Pulmonary artery endothelial cell (primary cell): ENCODE measurements around the gene HRK. TPM values are rescaled to one million over a fixed set of nuclear protein-coding genes. Genes with fewer than 3 reads are reported as not detected.

ENCODE experiments used
- DNase-seq: peaks from one replicate; pipeline ENCODE4 v3.0.0-alpha.2; 2011; ENCODE audit warnings: low read depth, low spot score
- total RNA-seq: library from RNA; depleted of rRNA; stranded (reverse); fragments of >200 nt; gene quantifications from 2 replicates; pipeline ENCODE4 v1.2.3, GENCODE V29; 2014

Gene HRK
- total RNA-seq: not detected in 2 replicates

DNA sequence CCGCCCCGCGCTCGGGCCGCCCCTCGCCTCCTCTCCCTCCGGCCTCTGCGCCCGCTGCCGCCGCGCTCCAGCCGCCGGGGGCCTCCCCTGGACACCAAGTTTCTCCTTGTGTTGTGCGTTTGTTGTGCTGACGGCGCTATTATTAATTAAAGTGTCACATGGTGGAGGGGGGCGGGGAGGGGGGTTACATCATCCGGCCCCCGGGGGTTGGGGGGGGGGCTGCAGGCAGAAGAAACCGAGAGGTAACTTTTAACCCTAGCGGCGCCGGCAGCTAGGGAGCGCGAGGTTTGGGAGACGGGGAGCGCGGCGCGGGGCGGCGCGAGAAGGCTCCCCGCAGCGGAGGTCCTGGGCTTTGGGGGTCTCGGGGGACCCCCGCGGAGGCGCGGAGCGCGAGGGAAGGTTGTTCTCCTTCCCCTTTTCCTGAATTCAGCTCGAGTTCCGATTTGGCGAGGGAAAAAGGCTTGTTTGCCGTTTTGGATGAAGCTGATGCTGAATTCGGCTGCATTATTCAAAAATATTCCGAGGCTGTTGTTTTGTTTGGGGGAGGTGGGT is at the start of gene HRK:
HRK (minus strand) TSS at position 117 of the 552 bp plus-strand sequence. CDS start 134 bp downstream, outside the sequence.
- no peak for DNase-seq

DNA sequence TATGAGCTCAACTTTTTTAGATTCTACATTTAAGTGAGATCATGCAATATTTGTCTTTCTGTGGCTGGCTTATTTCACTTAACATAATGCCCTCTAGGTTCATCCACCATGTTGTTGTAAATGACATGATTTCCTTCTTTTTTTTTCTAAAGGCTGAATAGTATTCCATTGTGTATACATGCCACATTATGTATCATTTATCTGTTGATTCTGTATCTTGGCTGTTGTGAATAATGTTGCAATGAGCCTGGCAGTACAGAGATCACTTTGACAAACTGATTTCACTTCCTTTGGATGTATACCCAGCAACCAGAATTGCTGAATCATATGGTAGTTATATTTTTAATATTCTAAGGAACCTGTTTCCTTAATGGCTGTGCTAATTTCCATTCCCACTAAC is 48.6 kb upstream of the HRK start:
- DNase-seq: no peak

DNA sequence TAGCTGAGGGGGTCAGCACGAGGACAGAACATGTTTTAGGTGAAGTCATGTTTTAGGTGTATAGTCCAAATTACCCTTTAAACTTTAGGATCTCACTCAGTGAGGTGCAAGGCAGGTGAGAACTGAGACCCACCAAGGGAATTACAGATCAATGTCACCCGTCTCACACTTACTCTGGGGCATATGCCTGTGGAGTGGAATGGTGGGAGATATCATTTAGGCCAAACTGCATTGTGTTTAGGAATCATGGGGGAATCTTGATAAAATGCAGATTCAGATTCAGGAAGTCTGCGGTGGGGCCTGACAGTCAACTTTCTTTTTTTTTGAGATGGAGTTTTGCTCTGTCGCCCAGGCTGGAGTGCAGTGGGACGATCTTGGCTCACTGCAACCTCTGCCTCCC is 47.3 kb upstream of the HRK start:
- DNase-seq: no peak

DNA sequence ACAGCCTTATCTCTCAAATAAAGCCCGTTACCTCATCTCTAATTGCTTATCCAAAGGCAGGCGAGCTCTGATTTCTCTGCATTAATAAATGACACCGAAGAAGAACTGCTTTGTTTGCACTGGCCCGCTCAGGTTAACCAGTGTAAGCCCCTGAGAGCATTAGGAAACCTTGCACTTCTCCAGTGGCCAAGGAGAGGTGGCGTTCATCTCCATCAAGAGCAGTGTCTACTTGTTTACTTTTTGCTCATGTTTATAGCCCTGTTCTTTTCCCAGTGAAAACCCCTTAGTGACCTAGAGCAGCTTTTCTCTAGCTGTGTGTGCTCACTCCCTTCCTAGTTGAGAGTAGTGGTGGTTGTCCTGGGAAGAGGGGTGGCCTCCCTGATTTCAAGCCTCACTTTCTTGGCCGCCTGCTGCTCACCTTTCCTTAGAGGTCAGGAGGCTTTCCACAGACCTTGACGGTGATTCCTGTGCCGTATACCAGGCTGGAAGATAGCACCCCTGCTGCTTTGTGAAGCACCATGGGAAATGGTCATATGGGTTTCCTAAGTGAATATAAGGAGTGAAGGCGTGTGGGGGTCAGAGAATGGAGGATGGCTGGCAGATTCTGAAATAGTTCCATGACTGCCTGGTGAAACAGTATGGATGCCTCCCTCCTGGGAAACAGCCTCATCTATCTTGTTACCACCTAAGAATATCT is 46.2 kb upstream of the HRK start:
- no peak for DNase-seq

DNA sequence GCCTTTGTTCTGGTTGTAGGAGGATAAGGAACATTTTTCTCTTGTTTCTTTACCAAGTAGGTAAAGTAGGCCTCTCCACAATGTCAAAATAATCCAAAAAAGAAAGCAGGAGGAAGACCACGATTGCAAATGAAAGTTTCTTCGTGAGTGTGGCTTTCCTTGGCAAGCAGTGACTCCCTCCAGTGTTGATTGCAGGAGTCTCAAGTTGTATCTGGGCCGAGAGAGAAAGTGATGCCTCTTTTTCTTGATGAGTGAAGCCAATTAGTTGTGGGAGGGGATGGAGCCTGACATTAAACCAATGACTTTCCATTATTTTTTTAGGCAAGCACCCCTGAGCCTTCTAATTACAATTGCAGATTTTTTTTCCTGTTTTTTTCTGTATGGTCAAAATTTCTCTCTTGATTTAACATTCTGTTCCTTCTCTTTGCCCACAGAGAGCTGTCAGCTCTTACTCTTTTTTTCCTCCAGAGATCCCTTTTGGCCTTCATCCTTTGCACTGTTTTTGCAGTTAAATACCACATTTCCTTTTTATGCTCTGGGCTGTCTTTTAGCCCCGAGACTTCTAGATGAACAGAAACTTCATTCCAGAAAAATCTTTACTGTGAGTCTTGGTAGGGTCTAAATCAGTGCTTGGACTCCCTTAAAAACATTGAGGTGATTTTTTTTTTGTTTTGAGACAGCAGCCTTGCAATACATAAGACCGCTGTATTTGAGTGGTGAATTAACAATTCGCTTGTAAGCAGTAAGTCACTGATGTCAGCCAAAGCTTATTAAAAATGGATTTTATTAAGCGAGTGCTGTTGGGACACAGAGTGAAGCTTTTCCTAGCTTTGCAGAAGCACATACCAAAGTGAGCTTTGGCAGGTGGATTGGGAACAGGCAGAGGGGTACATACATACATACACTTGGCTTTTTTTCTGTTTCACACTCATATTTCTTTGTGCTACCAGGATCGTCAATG is 45.3 kb upstream of the HRK start:
- no peak for DNase-seq

DNA sequence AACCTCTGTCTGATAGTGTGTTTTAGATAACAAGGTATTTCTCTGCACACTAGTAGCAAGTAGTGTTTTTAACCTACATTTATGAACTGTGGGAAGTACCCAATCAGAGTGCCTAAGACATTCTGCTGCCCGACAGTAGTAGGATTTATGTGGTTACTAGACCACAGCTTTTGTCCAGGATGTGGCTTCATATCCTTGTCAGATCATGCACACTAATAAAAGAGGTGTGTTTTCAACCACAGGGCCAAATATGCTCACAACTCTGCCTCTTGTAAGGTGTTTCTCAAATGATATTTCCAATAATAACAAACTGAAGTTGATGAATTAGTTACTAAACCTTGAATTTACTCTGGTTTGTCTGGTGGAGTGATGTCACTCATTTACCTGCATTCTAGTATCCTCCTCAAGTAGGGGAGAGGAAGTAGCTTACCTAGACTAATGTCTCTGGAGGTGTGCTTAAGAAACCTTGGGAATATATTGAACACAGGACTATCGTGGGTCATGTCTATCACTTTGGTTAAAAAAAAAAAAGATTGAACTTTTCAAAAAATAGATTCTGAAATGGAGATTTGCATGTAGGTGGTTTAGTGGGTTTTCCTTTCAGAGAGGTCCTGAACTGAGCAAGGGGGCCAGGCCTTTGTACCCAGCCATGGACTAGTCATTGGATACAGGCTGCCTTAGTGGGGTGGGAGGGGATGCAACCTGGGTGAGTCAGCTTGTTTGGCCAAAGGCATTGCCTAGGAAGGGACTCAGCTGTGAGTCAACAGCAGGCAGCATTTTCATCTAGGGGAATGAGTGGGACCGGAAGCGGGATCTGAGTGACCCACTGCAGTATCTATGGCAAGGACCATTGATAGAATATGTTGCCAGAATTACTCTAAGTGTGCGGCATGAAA is 43.6 kb upstream of the HRK start:
- DNase-seq: peak; percentile 29

DNA sequence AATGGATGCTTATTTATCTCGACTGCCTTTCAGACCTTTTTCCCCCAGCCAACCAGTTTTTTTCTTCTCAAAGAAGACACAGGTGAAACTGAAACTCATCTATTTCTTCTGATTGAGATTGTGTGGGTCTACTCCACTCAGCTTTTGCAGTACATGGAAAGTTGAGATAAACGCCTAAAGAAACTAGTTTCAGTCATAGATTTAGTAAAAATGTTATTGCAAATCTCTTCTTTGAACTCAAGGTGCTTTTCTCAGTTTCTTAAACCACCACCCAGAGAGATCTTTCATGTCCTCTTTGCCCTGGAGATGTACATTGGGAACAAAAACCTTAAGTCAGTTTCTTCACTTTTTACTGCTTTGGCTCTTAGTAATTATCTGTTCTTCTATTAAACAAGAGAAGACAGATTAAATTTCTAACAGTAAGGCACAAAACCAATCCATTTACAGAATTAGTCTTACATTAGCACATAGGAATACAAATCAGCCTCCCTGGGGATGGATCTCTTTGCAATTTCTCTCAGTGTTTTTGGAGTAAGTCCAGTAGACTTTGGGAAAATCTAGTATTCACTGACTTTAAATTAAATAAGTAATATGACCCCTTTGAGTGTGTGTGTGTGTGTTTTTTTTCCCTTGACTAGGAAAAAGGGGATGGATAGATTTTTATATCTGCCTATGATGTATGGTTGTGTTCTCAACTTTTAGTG is 41.1 kb upstream of the HRK start:
- DNase-seq: no peak

DNA sequence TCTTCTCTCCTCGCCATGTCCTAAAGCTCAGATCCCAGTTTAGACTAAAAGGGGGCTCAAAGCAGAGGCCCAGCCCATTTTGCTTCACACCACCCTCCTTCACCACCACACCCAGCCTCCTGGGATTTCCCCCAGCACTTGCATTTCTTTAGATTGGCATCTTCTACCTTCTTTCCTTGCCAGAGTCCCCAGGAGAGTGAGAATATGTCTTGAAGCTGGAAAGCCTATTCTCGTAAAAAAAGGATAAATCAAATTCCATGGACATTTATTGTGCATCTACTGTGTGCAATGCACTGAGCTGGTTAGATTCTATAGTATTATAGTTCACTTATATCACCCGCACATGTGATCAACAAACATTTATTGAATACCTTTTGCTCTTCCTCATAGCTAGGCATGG is 39.7 kb upstream of the HRK start:
- DNase-seq: no peak

DNA sequence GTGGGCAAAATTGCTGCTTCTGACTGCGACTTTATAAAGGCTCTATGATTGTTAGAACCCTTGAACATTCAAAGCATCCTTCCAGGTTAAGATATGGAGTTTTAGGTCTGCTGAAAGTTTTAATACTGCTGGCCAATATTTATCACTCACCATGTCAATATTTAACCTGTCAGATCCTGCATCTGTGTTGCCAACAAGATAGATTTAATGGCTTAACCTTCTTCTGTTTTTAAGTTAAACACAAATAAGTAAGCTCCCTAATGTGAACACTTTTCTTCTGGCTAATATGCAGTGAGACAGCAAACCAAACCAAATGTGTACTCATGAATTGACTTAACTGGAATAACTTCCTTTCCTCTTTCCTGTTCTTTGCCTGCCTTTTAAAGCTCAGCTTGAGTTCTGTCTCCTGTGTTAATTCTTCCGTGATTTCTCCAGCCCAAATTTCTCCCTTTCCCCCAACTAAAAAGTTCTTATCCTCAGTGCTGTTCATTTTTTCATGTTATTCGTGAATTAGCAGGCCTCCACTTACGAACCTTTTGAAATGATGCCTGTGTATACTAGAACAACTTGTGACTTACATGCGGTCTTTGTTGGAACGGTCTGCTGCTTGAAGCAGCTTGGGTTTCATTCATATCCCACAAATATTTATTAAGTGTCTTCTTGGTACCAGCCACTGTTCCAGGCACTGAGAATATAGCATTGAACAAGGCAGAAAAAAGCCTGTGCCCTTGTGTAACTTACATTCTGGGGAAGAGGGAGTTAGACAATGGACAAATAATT is 38.7 kb upstream of the HRK start:
- no peak for DNase-seq

DNA sequence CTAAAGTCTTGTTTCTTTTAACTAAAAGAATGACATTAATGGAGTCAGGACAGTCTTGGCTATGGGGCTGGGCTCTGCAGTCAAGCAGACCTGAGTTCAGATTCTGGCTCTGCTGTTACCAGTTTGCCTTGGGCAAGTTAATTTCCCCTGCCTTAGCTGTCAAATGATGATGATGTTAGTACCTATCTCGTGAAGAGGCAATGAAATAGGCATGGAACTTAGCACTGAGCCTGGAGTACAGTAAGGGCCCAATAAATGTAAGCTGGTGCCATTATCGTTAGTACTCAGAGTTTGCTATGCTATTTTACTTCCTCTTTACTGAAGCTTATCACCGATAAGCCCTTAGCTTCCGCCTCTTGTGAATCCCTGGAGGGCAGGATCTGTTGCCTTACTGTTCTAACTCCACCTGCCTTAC is 38.0 kb upstream of the HRK start:
- no peak for DNase-seq

DNA sequence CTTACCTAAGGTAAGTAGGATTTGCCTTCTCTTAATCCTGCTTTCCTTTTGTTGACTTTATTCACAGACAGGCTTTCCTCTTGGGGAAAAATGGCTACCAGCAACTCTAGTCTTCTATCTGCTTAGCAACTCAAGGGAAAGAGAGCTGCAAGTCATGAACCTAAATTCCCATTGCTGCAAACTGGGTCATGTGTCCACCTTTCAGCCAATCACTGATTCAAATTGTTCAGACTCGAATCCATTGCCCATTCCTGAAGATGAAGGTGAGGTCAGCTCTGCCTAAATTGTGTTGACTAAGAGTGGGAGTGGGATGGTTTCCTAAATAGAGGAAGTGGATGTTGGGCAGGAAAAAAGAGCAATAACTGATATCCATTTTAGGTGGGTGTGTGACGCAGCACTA is 37.2 kb upstream of the HRK start:
- DNase-seq: no peak

DNA sequence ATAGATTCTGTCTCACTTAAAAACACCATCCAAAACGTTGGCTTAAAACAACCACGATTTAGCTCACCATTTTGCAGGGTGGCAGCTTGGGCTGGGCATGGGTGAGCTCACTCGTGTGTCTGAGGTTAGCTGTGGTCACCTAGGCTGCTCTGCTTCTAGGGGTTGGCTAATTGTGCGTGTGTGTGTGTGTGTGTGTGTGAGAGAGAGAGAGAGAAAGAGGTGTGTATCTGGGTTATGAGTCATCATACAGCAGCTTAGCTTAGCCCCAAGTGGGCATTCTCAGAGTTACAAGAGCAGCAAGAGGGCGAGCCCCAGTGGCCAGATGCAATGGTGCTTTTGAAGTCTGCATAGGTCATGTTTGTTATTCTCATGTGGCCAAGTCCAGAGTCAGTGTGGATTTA is 35.5 kb upstream of the HRK start:
- peak; percentile 7 for DNase-seq

DNA sequence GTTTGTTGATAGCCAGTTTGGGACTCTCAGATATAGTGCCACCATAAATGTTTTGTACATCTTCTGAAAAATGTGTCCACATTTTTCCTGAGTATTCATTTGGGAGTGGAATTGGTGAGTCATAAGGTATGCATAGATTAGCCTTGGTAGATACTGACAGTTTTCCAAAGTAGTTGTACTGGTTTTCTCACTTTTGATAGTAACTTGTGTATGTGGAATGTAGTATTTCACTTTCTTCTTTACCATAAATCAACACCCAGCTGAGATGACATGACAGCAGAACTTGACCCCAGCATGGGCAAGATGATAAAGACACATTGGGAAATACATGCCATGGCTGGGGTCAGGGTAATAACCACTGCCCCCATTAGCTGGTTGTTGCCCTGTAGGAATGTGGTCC is 34.9 kb upstream of the HRK start:
- DNase-seq: no peak

DNA sequence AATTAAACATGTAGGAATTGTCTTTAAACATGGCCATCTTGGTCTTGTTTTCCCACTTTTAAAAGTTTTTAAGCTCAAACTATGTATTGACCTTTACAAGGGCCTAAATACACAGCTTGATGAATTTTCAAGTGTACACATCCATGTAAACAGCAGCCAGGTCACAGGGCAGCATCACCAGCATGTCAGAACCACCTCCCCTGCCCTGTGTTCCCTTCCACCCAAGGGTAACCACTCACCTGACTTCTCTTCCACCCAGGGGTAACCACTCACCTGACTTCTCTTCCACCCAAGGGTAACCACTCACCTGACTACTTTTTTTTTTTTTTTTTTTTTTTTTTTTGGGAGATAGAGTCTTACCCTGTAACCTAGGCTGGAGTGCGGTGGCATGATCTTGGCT is 34.1 kb upstream of the HRK start:
- DNase-seq: no peak

DNA sequence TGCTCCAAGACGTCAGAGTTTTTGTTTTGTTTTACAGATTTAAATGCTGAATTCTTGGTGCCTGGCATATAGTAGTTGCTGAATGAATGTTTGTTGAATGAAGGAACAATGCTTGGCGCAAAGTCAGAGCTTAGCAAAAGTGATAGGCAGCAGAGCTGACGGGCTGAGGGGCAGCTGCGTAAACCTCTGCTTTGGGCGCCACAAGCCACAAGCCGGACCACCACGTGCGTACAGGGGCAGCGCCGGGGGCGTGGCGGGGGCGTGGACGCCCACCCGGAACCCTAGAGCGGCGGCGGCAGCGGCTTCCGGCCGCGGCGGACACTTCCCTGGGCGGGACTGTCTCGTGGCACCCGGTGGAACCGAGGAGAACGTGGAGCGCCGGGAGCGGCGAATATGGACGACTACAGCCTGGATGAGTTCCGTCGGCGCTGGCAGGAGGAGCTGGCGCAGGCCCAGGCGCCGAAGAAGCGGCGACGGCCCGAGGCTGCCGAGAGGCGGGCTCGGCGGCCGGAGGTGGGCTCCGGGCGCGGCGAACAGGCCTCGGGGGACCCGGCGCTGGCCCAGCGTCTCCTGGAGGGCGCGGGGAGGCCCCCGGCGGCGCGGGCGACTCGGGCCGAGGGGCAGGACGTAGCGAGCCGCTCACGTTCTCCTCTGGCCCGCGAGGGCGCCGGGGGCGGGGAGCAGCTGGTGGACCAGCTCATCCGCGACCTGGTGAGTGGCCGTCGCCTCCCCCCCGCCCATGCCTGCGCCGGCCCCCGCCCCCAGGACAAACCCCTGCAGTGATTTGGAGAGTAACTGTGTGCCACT is 29.6 kb upstream of the HRK start, which contains the start of gene FBXW8:
FBXW8 (plus strand) TSS at position 306 of the 807 bp plus-strand sequence; CDS start at position 394, 88 bp downstream.
- DNase-seq: peak; percentile 22

DNA sequence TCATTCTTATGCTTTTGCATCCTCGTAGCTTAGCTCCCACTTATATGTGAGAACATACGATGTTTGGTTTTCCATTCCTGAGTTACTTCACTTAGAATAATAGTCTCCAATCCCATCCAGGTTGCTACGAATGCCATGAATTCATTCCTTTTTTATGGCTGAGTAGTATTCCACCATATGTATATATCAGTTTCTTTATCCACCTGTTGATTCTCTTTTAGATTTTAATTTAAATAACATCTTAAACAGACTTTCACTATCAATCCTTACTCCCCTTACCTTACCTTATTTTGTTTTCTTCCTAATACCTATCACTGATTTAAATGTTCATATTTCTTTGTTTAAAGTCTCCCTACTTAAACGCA is 29.0 kb upstream of the HRK start:
- no peak for DNase-seq

DNA sequence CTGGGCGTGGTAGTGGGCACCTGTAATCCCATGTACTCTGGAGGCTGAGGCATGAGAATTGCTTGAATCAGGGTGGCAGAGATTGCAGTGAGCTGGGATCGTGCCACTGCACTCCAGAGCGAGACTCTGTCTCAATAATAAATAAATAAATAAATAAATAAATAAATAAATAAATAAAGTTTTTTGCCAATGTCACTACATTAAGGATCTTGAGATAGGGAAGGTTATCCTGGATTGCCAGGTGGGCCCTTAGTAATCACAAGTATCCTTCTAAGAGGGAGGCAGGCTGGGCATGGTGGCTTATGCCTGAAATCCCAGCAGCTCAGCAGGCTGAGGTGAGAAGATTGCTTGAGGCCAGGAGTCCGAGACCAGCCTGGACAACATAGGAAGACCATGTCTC is 25.0 kb upstream of the HRK start:
- no peak for DNase-seq

DNA sequence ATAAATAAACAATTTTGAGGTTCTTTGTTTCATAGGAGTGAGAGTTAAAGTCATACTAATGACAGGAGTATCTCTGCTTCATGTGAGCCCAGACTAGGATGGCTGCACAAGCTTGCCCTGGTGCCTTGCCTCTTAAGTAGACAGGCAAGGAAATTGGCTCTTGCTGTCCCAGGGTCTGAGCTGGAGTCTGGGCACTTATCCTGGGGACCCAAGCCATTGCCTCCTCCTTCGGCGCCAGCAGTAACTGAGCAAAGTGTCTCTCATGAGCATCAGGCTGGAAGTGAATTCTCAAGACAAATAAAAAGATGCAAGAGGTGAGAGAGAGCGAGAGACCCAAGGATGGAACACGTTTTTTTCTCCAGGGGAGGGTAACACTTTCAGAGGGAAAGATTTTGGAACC is 22.6 kb upstream of the HRK start:
- no peak for DNase-seq

DNA sequence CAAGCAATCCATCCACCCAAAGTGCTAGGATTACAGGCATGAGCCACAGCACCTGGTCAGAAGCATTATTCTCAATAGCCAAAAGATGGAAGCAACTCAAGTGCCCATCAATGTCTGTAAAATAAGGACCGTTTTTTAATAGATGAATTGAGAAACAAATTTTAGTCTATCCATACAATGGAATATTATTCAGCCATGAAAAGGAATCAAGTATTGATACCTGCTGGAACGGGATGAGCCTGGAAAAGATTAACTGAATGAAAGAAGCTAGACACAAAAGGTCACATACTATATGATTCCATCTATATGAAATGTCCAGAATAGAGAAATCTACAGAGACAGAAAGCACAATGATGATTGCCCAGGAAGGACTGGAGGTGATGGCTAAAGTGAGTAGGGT is 20.4 kb upstream of the HRK start:
- no peak for DNase-seq
